H1 (cell line): ENCODE results near the gene PLEKHN1. TPM values are rescaled to one million over a fixed set of nuclear protein-coding genes. Genes with fewer than 3 reads are reported as not detected.

Experiments used
- CTCF ChIA-PET: fragments of 300-600 bp; sonication (Branson Sonifier 250); formaldehyde crosslinking; loops from one replicate; lab custom pipeline; 2021; ENCODE audit not compliant: partially characterized antibody; lab: Charles Lee
- POLR2A ChIA-PET: fragments of 300-600 bp; sonication (Branson Sonifier 250); formaldehyde crosslinking; loops from one replicate; lab custom pipeline; 2021; ENCODE audit warnings: inconsistent platforms; ENCODE audit not compliant: partially characterized antibody; lab: Charles Lee
- DNase-seq, 2 experiments: peaks; one replicate each; pipeline versions ENCODE4 v3.0.0 to v3.0.0-alpha.2; 2010 to 2022; ENCODE audit warnings: low spot score in 2 of 2, low read depth in 1 of 2, mixed read lengths in 1 of 2
- FAIRE-seq: peaks from 2 replicates; lab custom pipeline; 2011; peaks lifted over from hg19 to GRCh38; lab: Jason Lieb, UNC
- H2AFZ ChIP-seq: 2 replicates; pipeline ENCODE4 v1.8.1; 2012; ENCODE audit warnings: low read length, inconsistent platforms
- H2AK5ac ChIP-seq: 2 replicates; pipeline ENCODE4 v1.6.1; 2013; ENCODE audit warnings: low read depth, low read length
- H2BK120ac ChIP-seq: replicated peaks from 2 replicates; pipeline ENCODE3; 2013; ENCODE audit warnings: low read depth, low read length, inconsistent platforms
- H2BK12ac ChIP-seq: 2 replicates; pipeline ENCODE4 v1.6.1; 2013; ENCODE audit warnings: low read depth, low read length
- H2BK15ac ChIP-seq: 2 replicates; pipeline ENCODE4 v1.6.1; 2013; ENCODE audit warnings: low read length
- H2BK20ac ChIP-seq: 2 replicates; pipeline ENCODE4 v1.6.1; 2013; ENCODE audit warnings: low read length
- H2BK5ac ChIP-seq: 2 replicates; pipeline ENCODE4 v1.6.1; 2013; ENCODE audit warnings: low read depth, low read length
- H3K14ac ChIP-seq: 2 replicates; pipeline ENCODE4 v1.6.1; 2013; ENCODE audit warnings: inconsistent platforms; ENCODE audit not compliant: insufficient read length
- H3K18ac ChIP-seq: 2 replicates; pipeline ENCODE4 v1.6.1; 2013; ENCODE audit warnings: low read length; ENCODE audit errors: extremely low read depth
- H3K23ac ChIP-seq: 2 replicates; pipeline ENCODE4 v1.6.1; 2013; ENCODE audit warnings: inconsistent platforms; ENCODE audit not compliant: insufficient read length
- H3K23me2 ChIP-seq: 2 replicates; pipeline ENCODE4 v1.6.1; 2013; ENCODE audit warnings: low read depth, low read length
- H3K27ac ChIP-seq: 2 replicates; pipeline ENCODE4 v1.6.1; 2011; ENCODE audit warnings: low read depth, low read length, inconsistent platforms
- H3K27me3 ChIP-seq, 4 experiments: replicated peaks in 1 of 4; 1 replicate in 1 of 4; 2 replicates in 3 of 4; pipeline versions ENCODE4 v1.6.1 to v1.8.1; 2011 to 2013; ENCODE audit warnings: low read length in 3 of 4, mild to moderate bottlenecking in 3 of 4, inconsistent platforms in 2 of 4, mixed read lengths in 2 of 4, moderate library complexity in 1 of 4; ENCODE audit not compliant: control insufficient read depth in 3 of 4, insufficient read depth in 3 of 4; ENCODE audit errors: extremely low read depth in 1 of 4
- H3K36me3 ChIP-seq, 4 experiments: 2 replicates each; pipeline versions ENCODE4 v1.6.1 to v1.8.1; 2011 to 2013; ENCODE audit warnings: mild to moderate bottlenecking in 4 of 4, low read length in 3 of 4, moderate library complexity in 2 of 4, control low read depth in 1 of 4, inconsistent platforms in 1 of 4; ENCODE audit not compliant: insufficient read depth in 4 of 4, control insufficient read depth in 2 of 4
- H3K4ac ChIP-seq: replicated peaks from 2 replicates; pipeline ENCODE3; 2013; ENCODE audit warnings: low read length, low read depth, mixed read lengths, inconsistent platforms; ENCODE audit not compliant: insufficient read length
- H3K4me1 ChIP-seq, 4 experiments: replicated peaks in 1 of 4; 1 replicate in 1 of 4; 2 replicates in 3 of 4; pipeline versions ENCODE4 v1.6.1 to v1.8.1; 2011 to 2013; ENCODE audit warnings: low read length in 3 of 4, inconsistent platforms in 2 of 4, mixed read lengths in 1 of 4; ENCODE audit not compliant: insufficient read depth in 4 of 4, control insufficient read depth in 3 of 4
- H3K4me2 ChIP-seq, 2 experiments: 2 replicates each; pipeline versions ENCODE4 v1.6.1 to v1.8.1; 2011 to 2013; ENCODE audit warnings: low read depth in 2 of 2, low read length in 2 of 2, control low read depth in 1 of 2, inconsistent platforms in 1 of 2, mild to moderate bottlenecking in 1 of 2; ENCODE audit not compliant: insufficient read depth in 1 of 2
- H3K4me3 ChIP-seq, 4 experiments: fragments of 200-600, 300-600 bp in 1 of 4; sonication (generic), shearing (Covaris generic), sonication (Bioruptor Twin) in 1 of 4; 2 replicates each; pipeline versions ENCODE4 v1.5.1 to v1.8.1; 2011 to 2016; ENCODE audit warnings: low read length in 4 of 4, low read depth in 3 of 4, control low read depth in 2 of 4, inconsistent platforms in 2 of 4, mild to moderate bottlenecking in 2 of 4, mixed read lengths in 1 of 4, moderate library complexity in 1 of 4; ENCODE audit not compliant: insufficient read depth in 2 of 4; ENCODE audit errors: extremely low read depth in 1 of 4
- H3K56ac ChIP-seq: replicated peaks from 2 replicates; pipeline ENCODE3; 2013; ENCODE audit warnings: low read depth, mild to moderate bottlenecking, mixed read lengths, low read length, inconsistent platforms; ENCODE audit not compliant: insufficient read length
- H3K79me1 ChIP-seq: 2 replicates; pipeline ENCODE4 v1.6.1; 2013; ENCODE audit warnings: low read depth, low read length, control low read depth
- H3K79me2 ChIP-seq, 2 experiments: 2 replicates each; pipeline versions ENCODE4 v1.6.1 to v1.8.1; 2012 to 2013; ENCODE audit warnings: low read length in 2 of 2, mild to moderate bottlenecking in 2 of 2, inconsistent platforms in 1 of 2; ENCODE audit not compliant: insufficient read depth in 2 of 2, control insufficient read depth in 1 of 2
- H3K9ac ChIP-seq, 4 experiments: replicated peaks in 1 of 4; 1 replicate in 1 of 4; 2 replicates in 3 of 4; pipeline versions ENCODE4 v1.6.1 to v1.8.1; 2011 to 2013; ENCODE audit warnings: low read depth in 3 of 4, low read length in 3 of 4, control low read depth in 2 of 4, mild to moderate bottlenecking in 2 of 4, moderate library complexity in 2 of 4, inconsistent platforms in 1 of 4; ENCODE audit errors: extremely low read depth in 1 of 4
- H3K9me3 ChIP-seq, 2 experiments: 2 replicates each; pipeline versions ENCODE4 v1.6.1 to v1.8.1; 2012 to 2013; ENCODE audit warnings: mild to moderate bottlenecking in 2 of 2, moderate library complexity in 2 of 2, control low read depth in 1 of 2, inconsistent platforms in 1 of 2, low read depth in 1 of 2, low read length in 1 of 2, mixed read lengths in 1 of 2; ENCODE audit not compliant: insufficient read depth in 2 of 2
- H4K20me1 ChIP-seq, 2 experiments: replicated peaks in 1 of 2; 2 replicates each; pipeline versions ENCODE3 to v1.8.1; 2011 to 2013; ENCODE audit warnings: inconsistent platforms in 2 of 2, low read length in 2 of 2, mild to moderate bottlenecking in 1 of 2; ENCODE audit not compliant: insufficient read depth in 2 of 2, control insufficient read depth in 1 of 2
- H4K5ac ChIP-seq: 2 replicates; pipeline ENCODE4 v1.6.1; 2013; ENCODE audit warnings: low read length, low read depth, mixed read lengths, inconsistent platforms; ENCODE audit not compliant: insufficient read length
- H4K8ac ChIP-seq: 2 replicates; pipeline ENCODE4 v1.8.0; 2013; ENCODE audit warnings: mild to moderate bottlenecking, moderate library complexity, low read length, inconsistent platforms; ENCODE audit not compliant: insufficient read depth; ENCODE audit errors: extremely low read depth
- H4K91ac ChIP-seq: replicated peaks from 2 replicates; pipeline ENCODE3; 2013; ENCODE audit warnings: low read length, mixed read lengths, inconsistent platforms; ENCODE audit not compliant: insufficient read length
- BACH1 ChIP-seq: IDR thresholded peaks from 2 replicates; pipeline ENCODE4 v1.6.1; 2012; ENCODE audit warnings: low read length, improper control_type of control experiment
- CTBP2 ChIP-seq: IDR thresholded peaks from 2 replicates; pipeline ENCODE4 v1.7.0; 2011; ENCODE audit warnings: borderline replicate concordance, mild to moderate bottlenecking, moderate library complexity, mixed read lengths, low read length; ENCODE audit not compliant: insufficient read depth, insufficient read length
- EP300 ChIP-seq, 2 experiments: IDR thresholded peaks; 1 replicate in 1 of 2; 2 replicates in 1 of 2; pipeline ENCODE4 v1.6.1; 2011 to 2012; ENCODE audit warnings: low read depth in 2 of 2, low read length in 2 of 2, mild to moderate bottlenecking in 2 of 2, borderline replicate concordance in 1 of 2, inconsistent platforms in 1 of 2, moderate library complexity in 1 of 2
- EZH2 ChIP-seq: fragments of 200-600 bp; sonication (generic); IDR thresholded peaks from 2 replicates; pipeline ENCODE4 v1.7.1; 2012; ENCODE audit warnings: low read depth, mild to moderate bottlenecking, moderate library complexity, low read length, inconsistent platforms; ENCODE audit not compliant: severe bottlenecking
- MAFK ChIP-seq: IDR thresholded peaks from 2 replicates; pipeline ENCODE4 v1.6.1; 2012; ENCODE audit warnings: low read depth, mild to moderate bottlenecking, improper control_type of control experiment, low read length
- POLR2AphosphoS5 ChIP-seq: IDR thresholded peaks from 2 replicates; pipeline ENCODE4 v1.6.1; 2011; ENCODE audit warnings: low read depth, low read length
- SAP30 ChIP-seq: fragments of 300-600 bp; sonication (generic); IDR thresholded peaks from 2 replicates; pipeline ENCODE4 v1.7.1; 2012; ENCODE audit warnings: low read length, moderate library complexity, mild to moderate bottlenecking, inconsistent platforms; ENCODE audit not compliant: insufficient read depth, insufficient replicate concordance
- WGBS, 2 experiments: shearing (Covaris generic) in 1 of 2; methylation state at CpG; one replicate each; pipeline versions ENCODE4 v1.1.6 to v1.1.7; 2013 to 2015; ENCODE audit warnings: low lambda C conversion rate in 2 of 2, mixed read lengths in 2 of 2, inconsistent platforms in 1 of 2, low coverage in 1 of 2, missing lambda C conversion rate in 1 of 2; ENCODE audit not compliant: insufficient replicate concordance in 2 of 2, insufficient coverage in 1 of 2, insufficient read length in 1 of 2; ENCODE audit errors: extremely low coverage in 1 of 2, missing lambda C conversion rate in 1 of 2; 5-methylcytosine and 5-hydroxymethylcytosine counted together
- polyA plus RNA-seq, 7 experiments: library from polyadenylated mRNA; depleted of rRNA in 3 of 7; stranded (reverse) in 5 of 7; unstranded in 2 of 7; fragments of >200 nt in 5 of 7; fragments of 200-250 nt in 2 of 7; gene quantifications; 1 replicate in 5 of 7; 2 replicates in 1 of 7; 4 replicates in 1 of 7; pipeline versions ENCODE4 v1.2.1 to v1.2.3, GENCODE V29; 2011 to 2013; ENCODE audit warnings: missing spikeins in 2 of 7, mixed read lengths in 2 of 7
- total RNA-seq: library from RNA; stranded (reverse); fragmentation: NEBNext Ultra II Directional; extraction: Animal tissue kit (Norgen Biotek cat#: 25700); gene quantifications from 2 replicates; pipeline ENCODE4 v1.2.1, GENCODE V29; 2021

The PLEKHN1 gene
- total and polyA plus RNA-seq, 2 of the 8 experiments (the other 6 are each of a cell fraction or from before 2014, with no cell fraction given): 0.39 to 1.5 TPM

DNA sequence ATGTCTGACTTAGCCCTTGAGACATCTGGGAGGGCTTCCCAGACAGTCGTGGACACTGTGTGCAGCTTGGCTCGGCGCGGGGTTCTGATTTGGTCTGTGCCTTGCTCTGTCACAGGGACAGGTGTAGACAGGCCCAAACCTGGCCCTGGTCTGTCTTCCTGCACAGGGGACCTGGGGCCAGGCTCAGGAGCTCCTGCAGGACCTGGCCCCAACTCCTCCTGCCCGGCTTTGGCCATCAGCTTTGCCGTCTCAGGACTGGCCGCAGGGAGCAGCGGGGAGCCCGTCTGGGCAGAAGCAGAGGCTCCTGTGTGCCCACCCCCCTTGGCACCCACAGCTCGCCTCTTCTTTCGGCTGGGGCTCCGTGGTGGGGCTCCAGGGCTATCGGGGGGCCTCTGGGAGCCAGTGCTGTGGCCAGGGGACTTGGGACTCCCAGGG, 13.9 kb downstream of the PLEKHN1 start:
- no peaks in the 10 kb centered on the region for H3K36me3 ChIP-seq
- no peak overlapping the region for H3K9ac ChIP-seq
- H3K18ac ChIP-seq: no peak overlapping the region
- peaks cover 0 to 17% (median 7%) of the 10 kb centered on the region in 4 experiments; a peak in 4 of 7 replicates for H3K27me3 ChIP-seq
- H3K23me2 ChIP-seq: peaks cover 2% of the 10 kb centered on the region; the same call in 1 of the 2 replicates
- H4K8ac ChIP-seq: peak overlapping the region; percentile 68; the same call in 1 of the 2 replicates
- H2BK12ac ChIP-seq: no peak overlapping the region
- no peak overlapping the region for H3K4ac ChIP-seq
- no peak overlapping the region for H3K56ac ChIP-seq
- H2AFZ ChIP-seq: no peak overlapping the region
- no peak for FAIRE-seq
- H3K4me3 ChIP-seq: no peak overlapping the region
- H4K20me1 ChIP-seq: peaks cover 0 to 12% of the 10 kb centered on the region in 2 experiments
- 0 out of 2 replicates have a peak overlapping the region, but pooled peaks have one; percentile 61 for H2BK15ac ChIP-seq
- no peak overlapping the region for H2BK5ac ChIP-seq
- no peaks in the 10 kb centered on the region for H3K9me3 ChIP-seq
- no peak overlapping the region for H3K23ac ChIP-seq
- no peak overlapping the region for H2BK20ac ChIP-seq
- no peak for DNase-seq
- no peaks in the 10 kb centered on the region for H3K79me1 ChIP-seq
- WGBS, 2 experiments: 94% methylated on average over 9 of the region's 13 CpGs; no CpG with 5 or more reads in 1 of the 2 experiments
- H2AK5ac ChIP-seq: no peak overlapping the region
- H3K14ac ChIP-seq: no peak overlapping the region
- no peak overlapping the region for H3K4me2 ChIP-seq
- ChIA-PET POLR2A (interaction anchor here (0.5 to 1.5 kb wide), 5 partner anchors 9 to 58 kb away, joined by 3 to 5 read pairs (median 3); partner anchors contain the start of gene HES4), CTCF (interaction anchor here (0.8 to 6.9 kb wide), 9 partner anchors 12 to 311 kb away, joined by 3 to 86 read pairs (median 7); partner anchors contain the start of genes HES4 and ISG15)
- no peaks in the 10 kb centered on the region for H3K79me2 ChIP-seq
- H4K91ac ChIP-seq: no peak overlapping the region
- H4K5ac ChIP-seq: no peak overlapping the region
- no peak overlapping the region for H3K27ac ChIP-seq
- no peak overlapping the region for H2BK120ac ChIP-seq
- H3K4me1 ChIP-seq: peaks cover 0 to 10% (median under 1%) of the 10 kb centered on the region in 4 experiments; a peak in 4 of 7 replicates
- no peak for TF ChIP-seq POLR2AphosphoS5
- no peak for TF ChIP-seq EZH2
- TF ChIP-seq CTBP2: no peak
- TF ChIP-seq EP300 (IDR thresholded peaks at IDR 0.05; ENCODE audit: borderline replicate concordance in 1 of 2, low read depth in 2 of 2, low read length in 2 of 2): no peak
- TF ChIP-seq BACH1: no peak
- TF ChIP-seq SAP30: no peak
- TF ChIP-seq MAFK: no peak
